HEK293 (cell line): ENCODE data around the gene FASTK.
A peak's percentile ranks its signal among the peaks of the same experiment; 100 is the strongest.

Experiments
- ELK4 ChIP-seq: IDR thresholded peaks from 2 replicates; pipeline ENCODE4 v1.6.1; 2011; ENCODE audit warnings: mild to moderate bottlenecking, low read depth, low read length, borderline replicate concordance
- FEZF1 ChIP-seq: fragments of 450-650 bp; formaldehyde crosslinking; IDR thresholded peaks from 2 replicates; pipeline ENCODE4 v1.5.1; 2016; ENCODE audit warnings: missing biosample characterization, missing genetic modification characterization
- IKZF3 ChIP-seq: fragments of 450-650 bp; IDR thresholded peaks from 2 replicates; pipeline ENCODE4 v1.5.0; 2018; ENCODE audit warnings: missing biosample characterization, mild to moderate bottlenecking, missing genetic modification characterization, moderate library complexity
- MZF1 ChIP-seq: fragments of 450-650 bp; formaldehyde crosslinking; IDR thresholded peaks from 2 replicates; pipeline ENCODE4 v1.5.1; 2017; ENCODE audit warnings: missing biosample characterization, missing genetic modification characterization, borderline replicate concordance
- PBX3 ChIP-seq: sonication (generic); formaldehyde crosslinking; IDR thresholded peaks from 2 replicates; pipeline ENCODE4 v1.8.1; 2022; ENCODE audit warnings: mild to moderate bottlenecking, moderate library complexity, missing genetic modification reagents
- REST ChIP-seq: fragments of 450-650 bp; formaldehyde crosslinking; IDR thresholded peaks from 2 replicates; pipeline ENCODE4 v1.5.1; 2016; ENCODE audit warnings: missing biosample characterization, missing genetic modification characterization
- YY1 ChIP-seq: fragments of 450-650 bp; formaldehyde crosslinking; IDR thresholded peaks from 2 replicates; pipeline ENCODE4 v1.5.1; 2018; ENCODE audit warnings: missing biosample characterization, missing genetic modification characterization
- YY2 ChIP-seq: fragments of 450-650 bp; formaldehyde crosslinking; IDR thresholded peaks from 2 replicates; pipeline ENCODE4 v1.5.1; 2016; ENCODE audit warnings: missing biosample characterization, missing genetic modification characterization
- ZBTB44 ChIP-seq: fragments of 450-650 bp; IDR thresholded peaks from 2 replicates; pipeline ENCODE4 v1.5.1; 2018; ENCODE audit warnings: missing biosample characterization, mild to moderate bottlenecking, missing genetic modification characterization
- ZBTB6 ChIP-seq: fragments of 450-650 bp; formaldehyde crosslinking; IDR thresholded peaks from 2 replicates; pipeline ENCODE4 v1.5.1; 2017; ENCODE audit warnings: missing biosample characterization, missing genetic modification characterization
- ZFHX2 ChIP-seq: fragments of 450-650 bp; formaldehyde crosslinking; conservative IDR thresholded peaks from 2 replicates; pipeline ENCODE4 v1.5.1; 2016; ENCODE audit warnings: missing biosample characterization, missing genetic modification characterization
- ZNF175 ChIP-seq: fragments of 450-650 bp; formaldehyde crosslinking; IDR thresholded peaks from 2 replicates; pipeline ENCODE4 v1.5.1; 2016; ENCODE audit warnings: missing biosample characterization, missing genetic modification characterization
- ZNF211 ChIP-seq: fragments of 450-650 bp; formaldehyde crosslinking; IDR thresholded peaks from 2 replicates; pipeline ENCODE4 v1.5.1; 2016; ENCODE audit warnings: low read depth, missing biosample characterization, missing genetic modification characterization
- ZNF214 ChIP-seq: fragments of 450-650 bp; formaldehyde crosslinking; IDR thresholded peaks from 2 replicates; pipeline ENCODE4 v1.5.1; 2017; ENCODE audit warnings: missing biosample characterization, mild to moderate bottlenecking, missing genetic modification characterization, borderline replicate concordance
- ZNF26 ChIP-seq: fragments of 450-650 bp; formaldehyde crosslinking; IDR thresholded peaks from 2 replicates; pipeline ENCODE4 v1.5.1; 2016; ENCODE audit warnings: missing biosample characterization, missing genetic modification characterization
- ZNF266 ChIP-seq: fragments of 450-650 bp; formaldehyde crosslinking; IDR thresholded peaks from 2 replicates; pipeline ENCODE4 v1.5.1; 2016; ENCODE audit warnings: missing biosample characterization, missing genetic modification characterization, low read depth
- ZNF280C ChIP-seq: fragments of 450-650 bp; formaldehyde crosslinking; IDR thresholded peaks from 2 replicates; pipeline ENCODE4 v1.5.1; 2016; ENCODE audit warnings: missing biosample characterization, missing genetic modification characterization
- ZNF350 ChIP-seq: fragments of 450-650 bp; formaldehyde crosslinking; IDR thresholded peaks from 2 replicates; pipeline ENCODE4 v1.5.0; 2017; ENCODE audit warnings: missing biosample characterization, mild to moderate bottlenecking, missing genetic modification characterization
- ZNF394 ChIP-seq: fragments of 450-650 bp; formaldehyde crosslinking; IDR thresholded peaks from 2 replicates; pipeline ENCODE4 v1.5.1; 2016; ENCODE audit warnings: missing biosample characterization, missing genetic modification characterization, mild to moderate bottlenecking, moderate library complexity, borderline replicate concordance
- ZNF423 ChIP-seq: fragments of 450-650 bp; formaldehyde crosslinking; IDR thresholded peaks from 2 replicates; pipeline ENCODE4 v1.5.1; 2016; ENCODE audit warnings: missing biosample characterization, missing genetic modification characterization
- ZNF558 ChIP-seq: fragments of 450-650 bp; formaldehyde crosslinking; IDR thresholded peaks from 2 replicates; pipeline ENCODE4 v1.5.1; 2016; ENCODE audit warnings: missing biosample characterization, missing genetic modification characterization
- ZNF585B ChIP-seq: fragments of 450-650 bp; formaldehyde crosslinking; IDR thresholded peaks from 2 replicates; pipeline ENCODE4 v1.5.1; 2016; ENCODE audit warnings: missing biosample characterization, missing genetic modification characterization
- ZNF623 ChIP-seq: fragments of 450-650 bp; formaldehyde crosslinking; IDR thresholded peaks from 2 replicates; pipeline ENCODE4 v1.5.1; 2016; ENCODE audit warnings: missing biosample characterization, missing genetic modification characterization
- ZNF629 ChIP-seq: fragments of 450-650 bp; formaldehyde crosslinking; IDR thresholded peaks from 2 replicates; pipeline ENCODE4 v1.5.1; 2017; ENCODE audit warnings: missing biosample characterization, missing genetic modification characterization
- ZNF677 ChIP-seq: fragments of 450-650 bp; IDR thresholded peaks from 2 replicates; pipeline ENCODE4 v1.5.0; 2018; ENCODE audit warnings: missing biosample characterization, mild to moderate bottlenecking, missing genetic modification characterization, moderate library complexity
- ZNF843 ChIP-seq: fragments of 450-650 bp; formaldehyde crosslinking; IDR thresholded peaks from 2 replicates; pipeline ENCODE4 v1.5.1; 2016; ENCODE audit warnings: missing biosample characterization, missing genetic modification characterization
- ZXDB ChIP-seq: fragments of 450-650 bp; formaldehyde crosslinking; IDR thresholded peaks from 2 replicates; pipeline ENCODE4 v1.5.1; 2016; ENCODE audit warnings: missing biosample characterization, missing genetic modification characterization

Gene FASTK

GRCh38 chr7:151059367-151060112, 21.1 kb downstream of the FASTK start, which contains the start of gene SLC4A2 (continued):
- TF ChIP-seq PBX3 (no peak), ZNF394 (tag by site-specific recombination) (no peak), ZNF280C (tag by site-specific recombination) (no peak), MZF1 (tag by site-specific recombination) (no peak), FEZF1 (tag by site-specific recombination) (no peak), ZNF175 (no peak), ZFHX2 (tag by site-specific recombination) (no peak; the same call in none of the 2 replicates), ZBTB44 (tag by site-specific recombination) (no peak), YY2 (tag by site-specific recombination) (no peak), ZBTB6 (tag by site-specific recombination) (no peak), ZNF266 (no peak), ZNF26 (tag by site-specific recombination) (no peak), IKZF3 (tag by site-specific recombination) (peak; percentile 80), ZNF843 (tag by site-specific recombination) (0 out of 2 replicates have a peak, but pooled peaks have one; percentile 14), ZNF350 (tag by site-specific recombination) (no peak), ZXDB (tag by site-specific recombination) (0 out of 2 replicates have a peak, but pooled peaks have one; percentile 16), ZNF623 (0 out of 2 replicates have a peak, but pooled peaks have one; percentile 7), ZNF214 (tag by site-specific recombination) (no peak), ZNF558 (tag by site-specific recombination) (no peak), ZNF629 (tag by site-specific recombination) (peak; percentile 10; the same call in 1 of the 2 replicates), ZNF585B (tag by site-specific recombination) (no peak), REST (tag by site-specific recombination) (no peak), ZNF423 (tag by site-specific recombination) (peak; percentile 63; the same call in 1 of the 2 replicates), ZNF677 (tag by site-specific recombination) (no peak), ELK4 (no peak), YY1 (tag by site-specific recombination) (no peak), ZNF211 (tag by site-specific recombination) (no peak)
